Measurements from ENCODE around the gene KLHDC9.
A peak's percentile ranks its signal among the peaks of the same experiment; 100 is the strongest.
"Not testable (repeated sequence)": the region's sequence is repeated elsewhere in the genome, so short reads cannot be mapped to it uniquely, and the experiment has no call there.

KLHDC9 gene, protein sequence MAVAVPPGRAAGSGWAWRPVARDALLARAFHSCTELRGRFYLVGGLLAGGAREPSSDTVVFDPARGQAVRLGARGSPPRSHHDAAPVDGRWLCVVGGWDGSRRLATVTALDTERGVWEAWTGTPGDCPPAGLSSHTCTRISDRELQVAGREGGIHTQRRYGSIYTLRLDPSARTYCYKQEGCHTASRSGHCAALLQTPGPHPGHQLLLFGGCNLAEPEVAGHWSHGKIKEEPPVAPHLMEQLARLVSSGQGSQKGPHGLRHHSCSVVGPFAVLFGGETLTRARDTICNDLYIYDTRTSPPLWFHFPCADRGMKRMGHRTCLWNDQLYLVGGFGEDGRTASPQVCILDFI

DNA sequence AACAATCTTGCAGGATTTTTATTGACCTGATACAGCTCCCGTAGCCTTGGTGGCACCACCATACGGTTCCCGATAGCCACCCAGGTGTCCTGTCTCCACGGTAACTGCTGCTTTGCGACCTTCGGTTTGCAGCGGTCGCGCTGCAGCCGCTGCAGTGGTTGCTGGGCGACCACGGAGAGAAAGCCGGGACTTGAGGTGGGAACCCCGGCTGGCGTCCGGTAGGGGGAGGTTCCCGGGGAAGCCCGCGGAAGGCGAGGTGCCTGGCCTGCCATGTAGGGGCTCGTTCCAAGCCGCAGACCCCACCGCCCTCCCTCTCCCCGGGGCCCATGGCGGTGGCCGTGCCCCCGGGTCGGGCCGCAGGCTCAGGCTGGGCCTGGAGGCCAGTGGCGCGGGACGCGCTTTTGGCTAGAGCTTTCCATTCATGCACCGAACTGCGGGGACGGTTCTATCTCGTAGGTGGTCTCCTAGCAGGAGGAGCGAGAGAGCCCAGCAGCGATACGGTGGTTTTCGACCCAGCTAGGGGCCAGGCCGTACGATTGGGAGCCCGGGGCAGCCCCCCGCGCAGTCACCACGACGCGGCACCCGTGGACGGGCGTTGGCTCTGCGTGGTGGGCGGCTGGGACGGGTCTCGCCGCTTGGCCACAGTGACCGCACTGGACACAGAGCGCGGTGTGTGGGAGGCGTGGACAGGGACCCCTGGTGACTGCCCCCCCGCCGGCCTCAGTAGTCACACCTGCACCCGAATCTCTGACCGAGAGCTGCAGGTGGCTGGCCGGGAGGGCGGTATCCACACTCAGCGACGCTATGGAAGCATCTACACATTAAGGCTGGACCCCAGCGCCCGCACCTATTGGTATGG is at the start of gene KLHDC9:
Gene KLHDC9 (plus strand): TSS at position 152 of the 859 bp plus-strand sequence. CDS start 175 bp downstream, at position 327.
- no peak for DNase-seq

DNA sequence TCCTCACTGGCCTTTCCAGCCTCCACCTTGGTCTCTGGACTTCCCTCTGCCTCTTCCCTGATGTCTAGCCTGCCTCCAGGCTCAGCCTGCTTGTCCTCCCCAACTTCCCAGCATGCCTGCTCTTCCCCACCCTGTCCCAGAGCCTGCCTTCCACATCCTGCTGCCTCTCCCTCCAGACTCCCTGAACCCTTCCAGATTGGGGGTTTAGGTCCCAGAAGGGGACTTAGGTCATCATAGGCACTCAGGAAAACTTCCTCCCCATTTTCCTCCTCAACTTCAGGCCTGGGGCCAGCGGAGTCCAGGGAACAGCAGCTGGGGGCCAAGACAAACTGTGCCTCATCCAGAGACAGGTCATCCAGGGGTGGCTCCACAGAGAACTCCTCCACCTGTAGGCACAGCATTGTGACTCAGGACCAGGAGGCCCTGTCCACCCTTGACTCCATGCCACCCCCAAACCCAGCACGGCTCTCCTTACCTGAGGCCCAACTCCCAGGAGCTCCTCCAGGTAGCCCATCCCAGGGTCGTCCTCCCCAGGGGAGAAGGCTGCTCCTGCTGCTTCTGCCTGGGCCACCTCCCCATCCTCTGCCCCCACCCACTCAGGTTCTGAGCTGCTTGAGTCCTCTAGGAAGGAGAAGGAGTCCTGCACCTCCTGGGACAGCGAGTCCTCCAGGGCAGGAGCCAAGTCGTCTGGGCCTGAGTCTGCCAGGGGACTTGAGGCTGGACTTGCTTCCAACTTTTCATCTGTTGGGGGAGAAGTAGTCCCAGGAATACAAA is 49.0 kb upstream of the KLHDC9 start:
- no peak for DNase-seq

DNA sequence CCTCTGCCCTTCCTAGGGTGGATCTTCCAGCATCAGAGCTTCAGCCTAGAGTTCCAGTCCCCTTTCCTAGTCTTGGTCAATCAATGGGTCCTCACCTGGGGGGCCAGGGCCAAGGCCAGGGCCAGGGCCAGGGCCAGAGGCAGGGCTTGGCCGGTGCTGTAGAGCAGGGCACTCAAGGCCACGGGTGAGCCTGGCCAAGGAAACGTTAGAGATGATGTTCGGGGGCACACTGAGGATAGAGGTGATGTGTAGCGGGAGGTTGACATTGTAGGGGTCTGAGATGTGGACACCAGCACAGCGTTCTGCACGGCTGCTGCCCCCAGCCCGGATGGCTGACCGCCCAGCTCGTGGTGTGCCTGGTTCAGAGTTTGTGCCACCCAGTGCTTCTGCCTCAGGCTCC is 46.9 kb upstream of the KLHDC9 start:
- DNase-seq = no peak

DNA sequence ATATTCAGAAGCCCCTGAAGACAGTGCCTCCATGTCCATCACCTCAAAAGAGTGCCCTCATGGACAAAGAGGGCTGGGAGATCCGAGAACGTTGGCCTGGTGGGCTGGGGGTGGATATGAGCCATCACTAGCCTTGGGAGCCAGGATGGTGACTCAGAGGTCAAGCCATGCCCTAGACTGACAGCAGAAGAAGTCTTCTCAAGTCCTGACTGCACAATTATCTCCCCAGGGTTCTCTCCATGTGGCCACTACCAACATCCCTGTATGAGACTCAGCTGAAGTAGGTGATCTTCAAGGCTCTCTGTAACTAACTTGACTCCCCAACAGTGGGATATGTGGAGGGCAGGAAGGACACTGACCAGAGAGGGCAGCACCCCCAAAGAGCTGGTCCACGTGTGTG is 45.3 kb upstream of the KLHDC9 start:
- DNase-seq = no peak

DNA sequence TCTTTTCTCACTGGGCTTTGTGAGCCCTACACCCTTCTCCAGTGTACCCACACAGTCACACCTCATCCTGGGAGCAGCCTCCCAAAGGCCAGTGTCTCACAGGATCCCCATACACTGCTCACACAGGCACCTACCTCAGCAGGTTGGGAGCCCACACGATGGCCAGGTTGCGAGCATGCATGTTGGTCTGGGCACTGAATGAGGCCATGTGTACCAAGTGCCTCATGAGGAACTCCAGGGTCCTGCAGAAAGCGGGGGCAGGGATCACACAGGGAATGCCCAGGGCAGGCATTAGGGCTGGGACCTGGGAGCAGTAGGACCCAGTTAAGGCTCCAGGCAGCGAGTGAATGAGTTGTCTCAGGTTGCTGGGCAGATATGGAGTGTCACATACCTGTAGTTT is 43.9 kb upstream of the KLHDC9 start:
- DNase-seq = no peak

DNA sequence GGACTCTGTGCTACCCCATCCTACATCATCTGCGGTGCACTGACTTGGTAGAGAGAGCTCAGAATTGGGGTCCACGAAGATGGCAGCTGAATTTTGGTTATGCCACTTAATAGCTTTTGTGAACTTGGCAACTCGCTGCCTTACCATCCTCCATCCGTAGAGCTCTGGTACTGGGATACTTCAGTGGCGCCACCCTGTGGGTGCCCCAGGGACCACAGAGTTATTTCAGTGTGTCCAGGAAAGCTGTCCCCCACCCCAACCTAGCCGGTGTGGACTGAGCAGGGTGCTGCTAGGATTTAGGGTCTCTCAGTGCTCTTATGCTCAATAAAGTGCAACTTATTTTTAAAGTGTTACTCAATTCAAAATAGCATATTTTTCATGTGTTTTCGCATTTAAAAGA is 43.4 kb upstream of the KLHDC9 start:
- DNase-seq = no peak

DNA sequence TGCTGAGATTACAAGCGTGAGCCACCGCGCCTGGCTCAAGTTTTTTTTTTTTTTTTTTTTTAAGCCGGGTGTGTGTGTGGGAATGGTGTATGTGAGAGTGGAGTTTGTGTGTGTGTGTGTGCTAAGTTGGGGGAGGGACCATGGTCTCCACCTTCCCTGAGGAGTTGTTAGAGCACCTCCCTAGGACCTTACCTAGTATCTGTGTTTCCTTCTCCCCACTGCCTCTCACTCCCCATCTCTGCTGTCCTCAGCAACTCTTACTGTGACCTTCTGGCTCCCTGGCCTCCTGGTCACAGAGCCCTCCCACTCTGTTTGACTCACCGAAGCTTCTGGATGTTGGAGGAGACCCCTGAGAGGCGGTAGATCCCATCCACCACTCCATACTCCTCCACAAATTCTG is 38.9 kb upstream of the KLHDC9 start:
- no peak for DNase-seq

DNA sequence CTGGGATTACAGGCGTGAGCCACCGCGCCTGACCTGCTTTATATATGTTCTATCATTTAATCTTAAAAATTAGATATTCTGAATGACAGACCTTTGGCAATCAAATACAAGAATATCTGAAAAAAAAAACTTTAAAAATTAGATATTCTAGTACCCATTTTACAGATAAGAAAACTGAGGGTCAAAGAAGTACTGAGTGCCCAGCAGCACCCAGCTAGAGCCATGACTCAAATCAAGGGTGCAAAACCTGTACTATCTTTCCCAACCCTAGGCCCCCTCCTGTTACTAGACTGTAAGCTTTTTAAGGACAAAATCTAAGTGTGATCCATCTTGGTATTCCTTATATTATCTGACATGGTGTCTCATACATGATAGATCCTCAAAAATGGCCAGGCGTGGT is 36.7 kb upstream of the KLHDC9 start:
- no peak for DNase-seq

DNA sequence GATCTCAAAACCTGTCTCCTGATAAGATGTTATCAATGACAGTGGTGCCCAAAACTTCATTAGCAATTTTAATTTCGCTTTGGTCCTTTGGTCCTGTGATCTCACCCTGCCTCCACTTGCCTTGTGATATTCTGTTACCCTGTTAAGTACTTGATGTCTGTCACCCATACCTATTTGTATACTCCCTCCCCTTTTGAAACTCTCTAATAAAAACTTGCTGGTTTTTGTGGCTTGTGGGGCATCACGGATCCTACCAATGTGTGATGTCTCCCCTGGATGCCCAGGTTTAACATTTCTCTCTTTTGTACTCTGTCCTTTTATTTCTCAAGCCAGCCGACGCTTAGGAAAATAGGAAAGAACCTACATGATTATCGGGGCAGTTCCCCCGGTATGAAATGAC is 34.2 kb upstream of the KLHDC9 start:
- not testable (repeated sequence) for DNase-seq

DNA sequence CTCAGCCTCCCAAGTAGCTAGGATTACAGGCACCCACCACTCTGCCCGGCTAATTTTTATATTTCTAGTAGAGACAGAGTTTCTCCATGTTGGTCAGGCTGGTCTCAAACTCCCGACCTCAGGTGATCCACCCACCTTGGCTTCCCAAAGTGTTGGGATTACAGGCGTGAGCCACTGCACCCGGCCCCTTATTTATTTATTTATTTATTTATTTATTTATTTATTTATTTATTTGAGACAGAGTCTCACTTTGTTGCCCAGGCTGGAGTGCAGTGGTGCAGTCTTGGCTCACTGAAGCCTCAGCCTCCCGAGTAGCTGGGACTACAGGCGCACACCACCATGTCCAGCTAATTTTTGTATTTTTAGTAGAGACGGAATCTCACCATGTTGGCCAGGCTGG is 32.5 kb upstream of the KLHDC9 start:
- not testable (repeated sequence) for DNase-seq

DNA sequence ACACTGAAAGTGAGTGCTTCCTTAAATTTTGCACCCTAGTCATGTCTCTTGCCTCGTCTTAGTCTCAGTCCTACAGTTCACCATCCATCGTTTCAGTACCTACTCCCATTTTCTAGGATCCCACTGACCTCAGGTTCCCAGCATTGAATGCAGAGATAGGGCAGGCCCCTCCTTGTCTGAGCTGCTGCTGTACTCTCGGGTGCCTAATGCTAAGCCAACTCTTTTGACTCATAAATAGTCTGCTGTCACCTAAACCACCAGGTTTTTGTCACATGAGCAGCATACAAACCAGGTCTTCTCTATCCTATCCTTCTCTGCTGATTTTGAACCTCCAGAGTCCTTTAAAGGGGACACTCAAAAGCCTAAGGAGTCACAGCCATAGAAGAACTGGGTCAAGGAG is 31.5 kb upstream of the KLHDC9 start:
- no peak for DNase-seq

DNA sequence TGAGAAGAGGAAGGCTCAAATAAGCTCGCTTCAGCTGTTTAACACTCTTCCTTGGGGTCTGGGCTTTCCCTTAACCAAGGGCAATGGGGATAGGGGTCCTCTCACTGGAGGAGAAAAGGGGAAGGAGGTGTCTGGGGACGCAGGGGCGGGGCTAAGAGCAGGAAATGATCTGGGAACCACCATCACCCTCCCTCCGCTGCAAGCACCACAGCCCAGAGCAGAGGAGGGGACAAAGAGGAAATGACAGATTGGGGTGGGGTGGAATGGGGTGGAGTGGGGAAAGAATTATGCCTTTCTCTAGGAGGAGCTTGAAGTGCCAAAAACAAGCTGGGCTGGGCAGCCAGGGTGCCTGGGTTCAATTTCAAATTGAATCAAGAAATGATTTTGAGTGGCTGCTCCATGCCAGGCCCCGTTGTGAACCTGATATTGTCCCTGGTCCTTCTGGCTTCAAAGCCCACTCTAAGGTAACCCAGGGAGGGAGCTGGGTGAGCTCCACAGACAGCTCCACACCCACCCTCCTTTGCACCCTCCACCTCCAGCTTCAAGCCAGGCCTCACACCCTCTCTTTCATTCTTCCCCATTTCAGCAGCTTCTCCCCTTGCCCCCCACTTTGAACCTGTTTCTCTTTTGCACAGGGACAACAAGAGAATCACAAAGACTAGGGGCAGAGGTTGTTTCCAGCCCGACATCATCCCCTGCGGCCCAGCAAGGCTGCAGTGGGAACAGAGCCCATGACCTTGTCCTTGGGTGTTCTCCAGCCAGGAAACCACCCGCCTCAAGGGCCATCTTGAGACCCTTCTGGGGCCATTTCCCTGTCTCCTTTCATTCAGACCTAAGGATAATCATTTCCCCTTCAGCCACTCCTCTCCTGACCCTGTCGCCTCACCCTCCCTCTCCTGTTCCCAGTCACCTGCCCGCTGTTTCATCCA is 29.6 kb upstream of the KLHDC9 start:
- DNase-seq = peak; percentile 84

DNA sequence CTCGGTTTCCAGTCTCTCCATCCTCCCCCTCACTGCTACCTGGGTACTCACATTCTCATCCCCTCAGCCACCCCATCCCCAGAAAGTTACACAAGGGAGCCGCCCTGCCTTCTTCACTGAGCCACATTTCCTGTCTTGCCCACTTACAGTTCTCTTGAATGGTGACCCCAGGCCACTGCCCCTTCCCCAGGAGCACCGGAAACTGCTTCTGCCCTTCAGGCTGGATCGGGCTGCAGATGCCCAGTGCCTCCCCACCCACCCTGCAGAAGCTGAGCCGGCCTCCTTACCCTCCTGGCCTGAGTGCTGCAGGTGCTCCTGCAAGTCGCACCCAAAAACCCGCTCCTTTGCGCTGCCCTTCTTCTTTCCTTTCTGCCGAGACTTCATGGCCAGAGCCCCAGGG is 28.9 kb upstream of the KLHDC9 start:
- DNase-seq = no peak

DNA sequence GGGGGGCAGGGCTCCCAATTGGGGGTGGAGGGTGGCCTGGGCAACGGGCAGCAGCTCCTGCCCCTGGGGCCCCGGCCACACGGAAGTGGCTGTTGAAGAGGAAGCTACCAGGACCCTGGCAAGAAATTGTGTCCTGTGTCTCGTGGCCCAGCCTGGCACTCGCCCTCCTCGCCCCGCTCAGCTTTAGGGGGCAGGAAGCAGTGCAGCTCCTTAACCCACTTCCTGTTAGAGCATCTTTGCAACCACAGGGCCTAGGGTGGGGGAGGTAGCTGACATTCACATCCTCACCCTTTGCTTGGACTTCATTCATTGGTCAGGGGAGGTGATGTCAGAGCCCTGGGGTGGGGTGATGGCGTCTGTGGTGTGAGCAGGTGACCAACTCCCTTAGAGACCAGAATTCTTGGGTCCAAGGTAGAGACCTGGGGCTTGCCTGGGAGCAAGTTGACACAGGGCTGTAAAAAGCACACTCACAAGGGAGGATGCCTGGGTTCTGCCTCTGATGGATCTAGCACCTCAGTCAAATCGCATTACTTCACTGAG is 28.4 kb upstream of the KLHDC9 start, which contains the start of gene ARHGAP30:
Gene ARHGAP30 (minus strand): TSS at position 161 of the 540 bp plus-strand sequence. CDS start 267 bp downstream, outside the sequence.
- peak; percentile 86 for DNase-seq

DNA sequence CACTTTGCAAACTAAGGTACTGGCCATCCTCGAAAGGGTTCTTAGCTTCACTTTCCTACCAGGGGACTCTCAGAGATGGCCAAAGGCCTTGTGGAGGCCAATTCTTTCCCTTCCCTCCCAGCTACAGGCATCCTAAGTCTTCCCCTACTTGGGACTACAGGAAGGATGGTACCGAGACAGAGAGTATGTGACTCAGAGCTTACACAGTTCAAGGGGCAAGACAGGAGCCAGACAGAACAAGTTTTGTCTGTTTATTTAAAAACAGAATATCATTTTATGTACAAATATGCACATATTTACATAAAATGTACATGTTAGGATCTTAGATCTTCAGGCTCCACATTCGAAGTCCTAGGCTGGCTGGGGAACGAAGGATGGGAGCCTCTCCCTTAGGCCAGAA is 27.4 kb upstream of the KLHDC9 start:
- no peak for DNase-seq

DNA sequence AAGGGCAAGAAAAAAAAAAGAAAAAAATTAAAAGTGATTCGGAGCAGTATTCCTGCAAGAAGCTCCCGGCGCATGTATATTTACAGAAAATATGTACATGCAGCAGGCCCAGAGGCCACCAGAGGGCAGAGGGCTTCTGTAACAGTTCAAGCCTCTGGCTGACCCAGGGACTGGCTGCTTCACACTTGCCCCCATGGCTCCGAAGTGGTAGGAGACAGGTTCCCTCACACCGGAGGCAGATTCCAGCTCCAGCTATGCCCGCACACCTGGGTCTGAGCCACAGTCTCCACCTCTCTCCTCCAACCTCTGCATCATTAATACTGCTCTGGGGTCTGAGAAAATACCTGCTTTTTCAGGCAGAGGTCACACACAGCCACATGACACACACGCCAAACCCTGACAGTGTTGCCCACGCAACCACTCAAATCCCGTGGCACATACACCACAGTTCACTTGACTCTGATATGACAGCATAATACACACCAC is 26.2 kb upstream of the KLHDC9 start:
- DNase-seq = peak; percentile 41

DNA sequence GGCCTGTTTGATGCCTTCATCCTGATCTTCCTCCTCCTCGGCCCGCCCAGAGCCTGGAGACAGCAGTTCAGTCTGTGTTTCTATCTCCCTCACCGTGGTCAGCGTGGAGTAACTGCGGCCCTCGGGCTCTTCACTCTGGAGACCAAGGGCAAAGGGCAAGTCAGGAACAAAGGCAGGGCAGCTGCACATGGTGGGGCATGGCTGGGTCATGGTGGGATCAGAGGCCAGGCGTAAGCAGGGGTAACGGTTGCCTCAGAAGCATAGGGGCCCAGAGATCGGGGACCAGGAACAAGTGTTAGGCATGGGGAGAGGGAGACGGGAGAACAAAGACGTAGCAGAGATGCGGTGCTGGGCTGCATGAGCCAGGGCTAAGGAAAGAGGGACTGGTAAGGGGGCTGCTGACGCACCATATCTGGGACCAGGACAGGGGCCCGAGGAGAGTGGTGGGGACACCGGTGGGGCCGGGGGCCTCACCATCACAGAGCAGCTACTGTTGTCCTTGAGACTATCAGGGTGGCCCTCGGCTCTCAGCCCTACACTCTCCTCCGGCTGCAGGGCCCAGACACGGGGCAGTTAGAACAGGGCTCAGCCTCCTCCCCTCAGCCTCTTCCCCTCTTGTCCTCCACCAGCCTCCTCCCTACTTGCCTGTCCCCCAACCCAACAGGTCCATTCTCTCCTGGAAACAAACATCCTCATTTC is 25.3 kb upstream of the KLHDC9 start:
- no peak for DNase-seq

DNA sequence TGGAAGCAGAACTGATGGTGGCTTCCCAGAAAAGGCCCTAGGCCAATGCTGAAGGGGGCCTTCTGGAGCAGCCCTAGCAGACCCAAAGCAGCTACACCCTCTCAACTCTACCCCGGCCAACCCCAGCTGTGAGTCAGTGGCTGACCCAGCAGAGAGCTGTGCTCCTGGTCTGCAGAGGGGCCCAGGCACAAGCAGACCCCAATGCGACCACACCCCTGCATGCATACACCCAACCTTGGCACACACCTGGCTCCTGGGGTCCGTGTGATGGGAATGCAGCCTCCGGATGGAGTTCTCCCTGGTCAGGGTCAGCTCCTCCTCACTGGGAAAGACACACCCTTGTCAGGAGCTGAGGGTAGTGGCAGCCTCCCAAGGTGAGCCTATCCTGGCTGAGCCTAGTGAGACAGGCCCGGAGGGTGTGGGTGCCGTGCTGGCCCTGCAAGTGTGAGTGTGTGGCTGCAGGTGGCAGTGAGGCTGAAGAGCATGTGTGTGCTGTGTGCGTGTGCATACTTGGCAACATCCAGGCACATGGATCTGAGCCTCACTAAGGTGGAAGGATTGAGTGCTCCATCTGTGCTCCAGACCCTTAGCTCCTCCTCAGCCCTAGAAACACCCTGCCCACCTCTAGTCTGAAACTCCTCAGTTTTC is 24.6 kb upstream of the KLHDC9 start:
- no peak for DNase-seq

DNA sequence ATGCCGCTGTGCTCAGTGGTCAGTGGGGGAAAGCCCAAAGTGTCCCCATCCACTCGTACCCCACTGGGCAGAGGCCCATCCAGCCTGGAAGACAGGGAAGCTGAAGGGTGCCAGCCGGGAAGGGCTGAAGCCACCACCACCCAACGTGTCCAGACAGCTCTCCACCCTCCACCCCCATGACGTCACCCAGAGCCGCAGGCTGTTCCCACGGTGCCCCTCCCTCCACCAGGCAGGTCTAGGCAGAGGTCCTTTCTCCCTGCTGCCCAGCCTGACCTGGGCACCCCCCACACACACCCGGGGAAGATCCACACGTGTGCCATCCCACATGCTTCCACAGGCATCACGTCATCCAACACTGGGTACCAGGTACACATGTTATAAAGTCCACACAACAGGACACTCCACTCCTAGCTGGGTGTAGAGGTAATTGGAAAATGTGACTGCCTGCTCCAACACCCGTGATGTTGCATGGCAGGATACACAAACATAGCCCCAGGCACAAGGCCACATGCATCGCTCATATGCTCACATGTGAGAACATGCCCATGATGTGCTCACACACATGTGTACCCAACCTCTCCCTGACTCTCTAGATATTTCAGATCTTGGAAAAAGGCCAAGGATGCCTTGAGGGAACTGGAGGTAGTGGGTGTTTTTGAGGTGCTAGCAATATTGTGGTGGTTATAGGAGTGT is 23.3 kb upstream of the KLHDC9 start:
- no peak for DNase-seq

DNA sequence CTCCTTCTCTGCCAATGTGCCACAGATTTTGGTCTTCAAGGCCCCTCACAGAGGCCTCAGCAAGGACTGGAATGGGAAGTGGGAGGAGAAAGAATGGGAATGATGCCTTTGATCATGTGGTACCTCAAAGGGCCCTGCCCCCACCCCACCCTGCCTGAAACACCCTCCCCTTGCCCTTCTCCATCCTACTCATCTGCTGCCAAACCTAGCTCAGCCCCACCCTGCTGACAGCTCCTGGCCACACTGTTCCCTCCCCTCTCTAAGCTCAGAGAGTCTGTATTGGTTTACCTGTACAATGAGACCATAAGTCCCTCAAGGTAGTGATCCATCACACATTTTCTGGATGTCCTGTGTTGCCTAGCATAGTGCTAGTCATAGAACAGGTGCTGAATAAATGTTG is 21.8 kb upstream of the KLHDC9 start:
- no peak for DNase-seq
